GM12878 (cell line): Measurements from ENCODE around the gene DPH6. TPM values are rescaled to one million over a fixed set of nuclear protein-coding genes. Genes with fewer than 3 reads are reported as not detected.

ENCODE experiments used
- CBFB ChIP-seq: IDR thresholded peaks from 2 replicates; pipeline ENCODE4 v1.6.1; 2016; ENCODE audit warnings: antibody characterized with exemption, low read depth
- EP300 ChIP-seq, 2 experiments: fragments of 150-350 bp in 1 of 2; IDR thresholded peaks; 2 replicates each; pipeline ENCODE4 v1.6.1; 2011 to 2012; ENCODE audit warnings: low read depth in 2 of 2, low read length in 2 of 2, borderline replicate concordance in 1 of 2, improper control_type of control experiment in 1 of 2, inconsistent platforms in 1 of 2; ENCODE audit not compliant: control insufficient read depth in 1 of 2
- SRF ChIP-seq, 2 experiments: IDR thresholded peaks; 2 replicates each; pipeline ENCODE4 v1.6.1; 2011; ENCODE audit warnings: low read depth in 2 of 2, low read length in 2 of 2, mild to moderate bottlenecking in 1 of 2, moderate library complexity in 1 of 2
- polyA plus RNA-seq, 11 experiments: library from polyadenylated mRNA; depleted of rRNA in 4 of 11; unstranded in 6 of 11; stranded (reverse) in 5 of 11; fragments of >200 nt; fragmentation: Nextera tagmentation in 4 of 11; fragmentation: Illumina TruSeq in 1 of 11; extraction: Ambion mirVana in 4 of 11; extraction: Trizol in 1 of 11; gene quantifications; 1 replicate in 1 of 11; 2 replicates in 10 of 11; pipeline versions ENCODE4 v1.2.1 to v1.2.3, GENCODE V29; 2011 to 2016; ENCODE audit warnings: inconsistent platforms in 2 of 11, missing spikeins in 2 of 11, low read depth in 1 of 11
- total RNA-seq, 4 experiments: library from RNA; depleted of rRNA in 3 of 4; stranded (reverse); fragments of >200 nt in 3 of 4; fragmentation: Illumina TruSeq in 1 of 4; extraction: Trizol in 1 of 4; gene quantifications; 2 replicates each; pipeline versions ENCODE4 v1.2.1 to v1.2.3, GENCODE V29; 2013 to 2021
- TF ChIP-seq, protein P1 (sequence below): IDR thresholded peaks from 2 replicates; pipeline ENCODE4 v1.6.1; 2011; ENCODE audit warnings: mild to moderate bottlenecking, low read depth, low read length, moderate library complexity; ENCODE audit not compliant: insufficient replicate concordance
- TF ChIP-seq, protein P2 (sequence below): IDR thresholded peaks from 2 replicates; pipeline ENCODE4 v1.6.1; 2011; ENCODE audit warnings: low read depth, mild to moderate bottlenecking, low read length, moderate library complexity, borderline replicate concordance; ENCODE audit errors: extremely low read depth
- TF ChIP-seq, protein P3 (sequence below): fragments of 450-650 bp; IDR thresholded peaks from 2 replicates; pipeline ENCODE4 v1.6.1; 2017; ENCODE audit warnings: mild to moderate bottlenecking, moderate library complexity

The DPH6 gene
- total and polyA plus RNA-seq, 10 of the 15 experiments (the other 5 are each of a cell fraction or from before 2014, with no cell fraction given), result 9.0 to 68.5 (median 17.1) TPM

DNA sequence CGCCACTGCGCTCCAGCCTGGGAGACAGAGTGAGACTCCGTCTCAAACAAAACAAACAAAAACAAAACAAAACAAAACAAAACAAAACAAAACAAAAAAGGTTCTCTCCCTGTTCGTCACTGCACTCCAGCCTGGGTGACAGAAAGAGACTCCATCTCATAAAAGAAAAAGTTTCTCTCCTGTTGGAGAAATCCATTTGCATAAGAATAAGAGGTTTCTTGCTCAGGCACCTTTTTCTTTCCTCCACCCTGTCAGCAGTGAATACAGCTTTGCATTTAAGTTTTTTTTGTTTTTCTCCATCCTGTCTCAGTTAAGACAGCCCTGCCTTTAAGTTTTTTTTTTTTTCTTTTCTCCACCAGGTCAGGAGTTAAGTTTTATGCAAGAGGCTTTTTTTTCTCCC is 109.5 kb downstream of the DPH6 start (continued):
- TF ChIP-seq CBFB (no peak), EP300 (IDR thresholded peaks at IDR 0.05; ENCODE audit: borderline replicate concordance in 1 of 2, control insufficient read depth in 1 of 2, low read depth in 2 of 2, low read length in 2 of 2) (no peak), SRF (IDR thresholded peaks at IDR 0.05; ENCODE audit: low read depth in 2 of 2, low read length in 2 of 2) (no peak)
- TF ChIP-seq, protein P1, sequence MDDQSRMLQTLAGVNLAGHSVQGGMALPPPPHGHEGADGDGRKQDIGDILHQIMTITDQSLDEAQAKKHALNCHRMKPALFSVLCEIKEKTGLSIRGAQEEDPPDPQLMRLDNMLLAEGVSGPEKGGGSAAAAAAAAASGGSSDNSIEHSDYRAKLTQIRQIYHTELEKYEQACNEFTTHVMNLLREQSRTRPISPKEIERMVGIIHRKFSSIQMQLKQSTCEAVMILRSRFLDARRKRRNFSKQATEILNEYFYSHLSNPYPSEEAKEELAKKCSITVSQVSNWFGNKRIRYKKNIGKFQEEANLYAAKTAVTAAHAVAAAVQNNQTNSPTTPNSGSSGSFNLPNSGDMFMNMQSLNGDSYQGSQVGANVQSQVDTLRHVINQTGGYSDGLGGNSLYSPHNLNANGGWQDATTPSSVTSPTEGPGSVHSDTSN, result no peak
- TF ChIP-seq, protein P2, sequence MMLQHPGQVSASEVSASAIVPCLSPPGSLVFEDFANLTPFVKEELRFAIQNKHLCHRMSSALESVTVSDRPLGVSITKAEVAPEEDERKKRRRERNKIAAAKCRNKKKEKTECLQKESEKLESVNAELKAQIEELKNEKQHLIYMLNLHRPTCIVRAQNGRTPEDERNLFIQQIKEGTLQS, result no peak
- TF ChIP-seq, protein P3, sequence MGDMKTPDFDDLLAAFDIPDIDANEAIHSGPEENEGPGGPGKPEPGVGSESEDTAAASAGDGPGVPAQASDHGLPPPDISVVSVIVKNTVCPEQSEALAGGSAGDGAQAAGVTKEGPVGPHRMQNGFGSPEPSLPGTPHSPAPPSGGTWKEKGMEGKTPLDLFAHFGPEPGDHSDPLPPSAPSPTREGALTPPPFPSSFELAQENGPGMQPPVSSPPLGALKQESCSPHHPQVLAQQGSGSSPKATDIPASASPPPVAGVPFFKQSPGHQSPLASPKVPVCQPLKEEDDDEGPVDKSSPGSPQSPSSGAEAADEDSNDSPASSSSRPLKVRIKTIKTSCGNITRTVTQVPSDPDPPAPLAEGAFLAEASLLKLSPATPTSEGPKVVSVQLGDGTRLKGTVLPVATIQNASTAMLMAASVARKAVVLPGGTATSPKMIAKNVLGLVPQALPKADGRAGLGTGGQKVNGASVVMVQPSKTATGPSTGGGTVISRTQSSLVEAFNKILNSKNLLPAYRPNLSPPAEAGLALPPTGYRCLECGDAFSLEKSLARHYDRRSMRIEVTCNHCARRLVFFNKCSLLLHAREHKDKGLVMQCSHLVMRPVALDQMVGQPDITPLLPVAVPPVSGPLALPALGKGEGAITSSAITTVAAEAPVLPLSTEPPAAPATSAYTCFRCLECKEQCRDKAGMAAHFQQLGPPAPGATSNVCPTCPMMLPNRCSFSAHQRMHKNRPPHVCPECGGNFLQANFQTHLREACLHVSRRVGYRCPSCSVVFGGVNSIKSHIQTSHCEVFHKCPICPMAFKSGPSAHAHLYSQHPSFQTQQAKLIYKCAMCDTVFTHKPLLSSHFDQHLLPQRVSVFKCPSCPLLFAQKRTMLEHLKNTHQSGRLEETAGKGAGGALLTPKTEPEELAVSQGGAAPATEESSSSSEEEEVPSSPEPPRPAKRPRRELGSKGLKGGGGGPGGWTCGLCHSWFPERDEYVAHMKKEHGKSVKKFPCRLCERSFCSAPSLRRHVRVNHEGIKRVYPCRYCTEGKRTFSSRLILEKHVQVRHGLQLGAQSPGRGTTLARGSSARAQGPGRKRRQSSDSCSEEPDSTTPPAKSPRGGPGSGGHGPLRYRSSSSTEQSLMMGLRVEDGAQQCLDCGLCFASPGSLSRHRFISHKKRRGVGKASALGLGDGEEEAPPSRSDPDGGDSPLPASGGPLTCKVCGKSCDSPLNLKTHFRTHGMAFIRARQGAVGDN, result no peak
